Jurkat, Clone E6-1 (cell line): ENCODE data around the gene LYRM4.
A peak's percentile ranks its signal among the peaks of the same experiment; 100 is the strongest.

ENCODE experiments used
- DNase-seq: peaks from one replicate; pipeline ENCODE4 v3.0.0-alpha.2; 2011; ENCODE audit warnings: low read depth, low spot score
- H3K4me3 ChIP-seq: 2 replicates; pipeline ENCODE4 v1.5.1; 2011; ENCODE audit warnings: mild to moderate bottlenecking, low read length, control low read depth, moderate library complexity

LYRM4 gene

GRCh38 chr6:5115168-5115567, 145.6 kb downstream of the LYRM4 start:
- DNase-seq, result no peak
- H3K4me3 ChIP-seq, result no peak overlapping the region

- H3K4me3 ChIP-seq, result no peak overlapping the region
Observed at GRCh38 chr6:5113096-5113495, 147.7 kb downstream of the LYRM4 start.

GRCh38 chr6:5112066-5112799, 148.5 kb downstream of the LYRM4 start:
- DNase-seq, result no peak
- H3K4me3 ChIP-seq, result no peak overlapping the region

More at GRCh38 chr6:5113096-5113495, 147.7 kb downstream of the LYRM4 start:
- DNase-seq, result no peak

- DNase-seq, result no peak
- no peak overlapping the region for H3K4me3 ChIP-seq
Observed at GRCh38 chr6:5111626-5112025, 149.1 kb downstream of the LYRM4 start.

GRCh38 chr6:5110246-5110645, 150.5 kb downstream of the LYRM4 start:
- H3K4me3 ChIP-seq, result no peak overlapping the region
- no peak for DNase-seq

GRCh38 chr6:5109436-5109835, 151.3 kb downstream of the LYRM4 start:
- DNase-seq, result no peak

GRCh38 chr6:5108536-5109150, 152.1 kb downstream of the LYRM4 start:
- no peak overlapping the region for H3K4me3 ChIP-seq
- no peak for DNase-seq

More at GRCh38 chr6:5109436-5109835, 151.3 kb downstream of the LYRM4 start:
- H3K4me3 ChIP-seq, result no peak overlapping the region

- no peak for DNase-seq
- no peak overlapping the region for H3K4me3 ChIP-seq
Observed at GRCh38 chr6:5108068-5108467, 152.7 kb downstream of the LYRM4 start.

- DNase-seq, result no peak
- H3K4me3 ChIP-seq, result no peak overlapping the region
Observed at GRCh38 chr6:5107341-5107740, 153.4 kb downstream of the LYRM4 start.

- no peak for DNase-seq
- H3K4me3 ChIP-seq, result no peak overlapping the region
Observed at GRCh38 chr6:5105146-5105545, 155.6 kb downstream of the LYRM4 start.

- DNase-seq, result no peak
- no peak overlapping the region for H3K4me3 ChIP-seq
Observed at GRCh38 chr6:5104667-5105066, 156.1 kb downstream of the LYRM4 start.

GRCh38 chr6:5103250-5103649, 157.5 kb downstream of the LYRM4 start:
- no peak overlapping the region for H3K4me3 ChIP-seq
- no peak for DNase-seq

GRCh38 chr6:5102267-5102970, 158.3 kb downstream of the LYRM4 start:
- H3K4me3 ChIP-seq, result no peak overlapping the region
- peak; percentile 6 for DNase-seq

- no peak for DNase-seq
- H3K4me3 ChIP-seq, result no peak overlapping the region
Observed at GRCh38 chr6:5100806-5101205, 159.9 kb downstream of the LYRM4 start.

- no peak overlapping the region for H3K4me3 ChIP-seq
Observed at GRCh38 chr6:5099537-5099936, 161.2 kb downstream of the LYRM4 start.

GRCh38 chr6:5098501-5099270, 162.1 kb downstream of the LYRM4 start:
- DNase-seq, result no peak
- no peak overlapping the region for H3K4me3 ChIP-seq

More at GRCh38 chr6:5099537-5099936, 161.2 kb downstream of the LYRM4 start:
- no peak for DNase-seq

GRCh38 chr6:5096482-5096881, 164.3 kb downstream of the LYRM4 start:
- no peak overlapping the region for H3K4me3 ChIP-seq
- no peak for DNase-seq

- no peak for DNase-seq
Observed at GRCh38 chr6:5095236-5095635, 165.5 kb downstream of the LYRM4 start.

GRCh38 chr6:5094327-5094726, 166.4 kb downstream of the LYRM4 start:
- H3K4me3 ChIP-seq, result no peak overlapping the region

More at GRCh38 chr6:5095236-5095635, 165.5 kb downstream of the LYRM4 start:
- no peak overlapping the region for H3K4me3 ChIP-seq

More at GRCh38 chr6:5094327-5094726, 166.4 kb downstream of the LYRM4 start:
- DNase-seq, result no peak
